Spinal cord (tissue), 10 donors: ENCODE results near the gene DPF3. TPM values are rescaled to one million over a fixed set of nuclear protein-coding genes. Genes with fewer than 3 reads are reported as not detected.
A peak's percentile ranks its signal among the peaks of the same experiment; 100 is the strongest.

Experiments used
- DNase-seq, 6 donors: peaks; one replicate each; pipeline versions ENCODE4 v3.0.0 to v3.0.0-alpha.2; 2013 to 2015; ENCODE audit warnings: low spot score in 6 of 6, low read depth in 4 of 6
- H3K27ac ChIP-seq: one replicate; pipeline ENCODE4 v1.5.1; 2013; ENCODE audit warnings: low read depth, low read length, control low read depth
- H3K27me3 ChIP-seq: one replicate; pipeline ENCODE4 v1.6.1; 2013; ENCODE audit warnings: low read length; ENCODE audit not compliant: control insufficient read depth, insufficient read depth
- H3K36me3 ChIP-seq: one replicate; pipeline ENCODE4 v1.6.1; 2013; ENCODE audit warnings: low read length; ENCODE audit not compliant: control insufficient read depth, insufficient read depth
- H3K4me1 ChIP-seq: one replicate; pipeline ENCODE4 v1.6.1; 2013; ENCODE audit warnings: low read length; ENCODE audit not compliant: control insufficient read depth, insufficient read depth
- H3K4me3 ChIP-seq: one replicate; pipeline ENCODE4 v1.5.1; 2013; ENCODE audit warnings: low read depth, low read length, control low read depth
- H3K9me3 ChIP-seq: one replicate; pipeline ENCODE4 v1.6.1; 2013; ENCODE audit warnings: low read length; ENCODE audit not compliant: control insufficient read depth, insufficient read depth
- WGBS: methylation state at CpG from one replicate; pipeline ENCODE4 v1.1.5; 2013; ENCODE audit warnings: missing lambda C conversion rate; ENCODE audit not compliant: insufficient coverage; 5-methylcytosine and 5-hydroxymethylcytosine counted together
- polyA plus RNA-seq, 2 donors: library from polyadenylated mRNA; unstranded; fragments of 120-200 nt; gene quantifications; one replicate each; pipeline ENCODE4 v1.2.1, GENCODE V29; 2013; ENCODE audit not compliant: insufficient read length in 2 of 2
- total RNA-seq, 2 donors: library from RNA; depleted of rRNA in 1 of 2; stranded (reverse); fragments of 120-200 nt in 1 of 2; fragments of >200 nt in 1 of 2; gene quantifications; one replicate each; pipeline versions ENCODE4 v1.2.3 to v1.2.4, GENCODE V29; 2013 to 2014
- donor health status: healthy.

DPF3 gene
- total and polyA plus RNA-seq, 4 donors: 9.6 to 14.5 (median 12.8) TPM

DNA sequence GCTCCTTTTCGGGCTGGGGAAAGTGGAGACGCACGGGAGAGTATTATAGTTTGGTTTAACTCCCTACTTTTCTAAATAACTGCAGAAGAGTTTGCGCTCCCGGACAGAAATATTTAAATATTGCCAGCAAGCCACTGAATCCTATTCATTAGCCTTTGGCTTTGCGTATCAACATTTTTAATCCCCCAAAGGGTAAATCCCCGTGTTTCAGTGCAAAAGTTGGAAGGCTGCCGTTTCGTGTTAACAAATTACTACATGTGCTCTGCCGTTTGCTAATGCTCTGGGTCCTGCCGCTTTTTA, 372 bp upstream of the DPF3 start:
- H3K27me3 ChIP-seq: peaks cover 45% of the 10 kb centered on the region
- no peaks in the 10 kb centered on the region for H3K9me3 ChIP-seq
- peak overlapping the region; percentile 45 for H3K27ac ChIP-seq
- no peak for DNase-seq
- H3K36me3 ChIP-seq: no peaks in the 10 kb centered on the region
- 0% methylated on average over 7 of the region's 11 CpGs for WGBS
- peak overlapping the region; percentile 84 for H3K4me3 ChIP-seq
- peaks cover 27% of the 10 kb centered on the region for H3K4me1 ChIP-seq

- no peaks in the 10 kb centered on the region for H3K9me3 ChIP-seq
- no peaks in the 10 kb centered on the region for H3K36me3 ChIP-seq
- peak in 2 of 6 donors; percentile 57 to 59 for DNase-seq
- H3K27me3 ChIP-seq: peaks cover 52% of the 10 kb centered on the region
- H3K4me1 ChIP-seq: peaks cover 27% of the 10 kb centered on the region
- peak overlapping the region; percentile 61 for H3K27ac ChIP-seq
- whole genome bisulfite sequencing: under 1% methylated on average over 65 of the region's 68 CpGs
- H3K4me3 ChIP-seq: peak overlapping the region; percentile 84
Measured at GRCh38 chr14:72892879-72893635, 844 bp downstream of the DPF3 start.

DNA sequence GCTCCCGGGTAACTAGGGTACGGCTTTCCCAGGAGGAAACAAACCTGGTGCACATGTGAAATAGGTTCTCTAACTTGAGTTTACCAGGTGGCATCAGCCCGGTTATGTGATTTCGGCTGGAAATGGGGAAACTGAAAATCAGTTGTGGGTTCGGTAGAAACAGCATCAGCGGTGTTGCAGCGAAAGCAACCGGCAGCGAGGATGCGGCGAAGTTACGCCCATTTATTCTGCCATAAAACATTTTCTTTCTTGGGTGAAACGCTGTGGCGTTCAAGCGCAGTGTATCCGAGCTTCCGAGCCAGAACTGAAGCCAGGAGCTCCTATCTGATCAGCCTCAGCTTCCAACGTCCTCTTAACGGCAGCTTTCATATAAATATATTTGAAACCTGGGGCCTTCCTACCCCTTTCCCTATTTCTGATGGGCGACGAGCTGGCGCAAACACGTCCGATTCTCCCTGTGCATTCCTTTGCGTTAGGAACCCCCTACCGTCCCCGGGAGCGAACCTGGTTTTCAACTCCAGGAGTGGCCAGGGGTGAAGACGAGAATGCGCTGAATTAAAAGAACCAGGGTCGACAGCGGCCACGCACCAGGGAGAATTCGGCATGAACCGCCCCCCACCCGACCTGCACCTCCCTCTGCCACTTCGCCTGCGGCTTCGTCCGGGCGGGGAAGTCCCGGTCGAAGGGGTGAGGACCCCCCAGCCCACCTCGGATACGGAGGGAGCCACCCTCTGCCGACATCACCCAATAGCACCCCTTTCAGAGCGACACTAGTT, 1.6 kb downstream of the DPF3 start:
- peaks cover 27% of the 10 kb centered on the region for H3K4me1 ChIP-seq
- H3K9me3 ChIP-seq: no peaks in the 10 kb centered on the region
- H3K36me3 ChIP-seq: no peaks in the 10 kb centered on the region
- peak overlapping the region; percentile 61 for H3K27ac ChIP-seq
- WGBS: under 1% methylated on average over 46 of the region's 47 CpGs
- peaks cover 52% of the 10 kb centered on the region for H3K27me3 ChIP-seq
- peak in 4 of 6 donors; percentile 17 to 78 (median 48) for DNase-seq
- H3K4me3 ChIP-seq: peak overlapping the region; percentile 84

- H3K36me3 ChIP-seq: no peaks in the 10 kb centered on the region
- WGBS: 0% methylated on average over 12 of the region's 14 CpGs
- H3K9me3 ChIP-seq: no peaks in the 10 kb centered on the region
- H3K4me1 ChIP-seq: peaks cover 27% of the 10 kb centered on the region
- DNase-seq: no peak
- no peak overlapping the region for H3K27ac ChIP-seq
- H3K4me3 ChIP-seq: peak overlapping the region; percentile 84
- peaks cover 52% of the 10 kb centered on the region for H3K27me3 ChIP-seq
Measured at GRCh38 chr14:72891666-72892102, 2.2 kb downstream of the DPF3 start.

DNA sequence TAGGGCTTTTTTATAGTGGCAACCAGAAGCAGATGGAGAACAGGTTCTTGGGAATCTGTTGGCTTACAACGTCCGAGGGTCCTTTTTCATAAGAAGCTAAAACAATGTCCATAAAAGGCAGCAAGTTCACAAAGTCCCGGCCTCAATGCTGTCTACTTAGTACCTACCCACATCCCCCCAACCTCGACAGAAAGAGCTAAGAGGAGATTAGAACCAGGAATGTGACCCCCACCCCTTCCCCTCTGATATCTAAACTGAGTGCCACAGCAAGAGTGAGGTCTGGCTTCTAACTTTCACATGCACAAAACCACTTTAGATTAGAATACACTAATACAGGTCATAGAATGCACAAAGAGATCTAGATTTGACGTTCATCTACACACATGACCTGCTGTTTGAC, 4.5 kb downstream of the DPF3 start:
- H3K9me3 ChIP-seq: no peaks in the 10 kb centered on the region
- no peak overlapping the region for H3K27ac ChIP-seq
- no peaks in the 10 kb centered on the region for H3K36me3 ChIP-seq
- DNase-seq: no peak
- WGBS: 48% methylated on average over 2 of the region's 5 CpGs
- no peak overlapping the region for H3K4me3 ChIP-seq
- H3K4me1 ChIP-seq: peaks cover 21% of the 10 kb centered on the region
- peaks cover 35% of the 10 kb centered on the region for H3K27me3 ChIP-seq

DNA sequence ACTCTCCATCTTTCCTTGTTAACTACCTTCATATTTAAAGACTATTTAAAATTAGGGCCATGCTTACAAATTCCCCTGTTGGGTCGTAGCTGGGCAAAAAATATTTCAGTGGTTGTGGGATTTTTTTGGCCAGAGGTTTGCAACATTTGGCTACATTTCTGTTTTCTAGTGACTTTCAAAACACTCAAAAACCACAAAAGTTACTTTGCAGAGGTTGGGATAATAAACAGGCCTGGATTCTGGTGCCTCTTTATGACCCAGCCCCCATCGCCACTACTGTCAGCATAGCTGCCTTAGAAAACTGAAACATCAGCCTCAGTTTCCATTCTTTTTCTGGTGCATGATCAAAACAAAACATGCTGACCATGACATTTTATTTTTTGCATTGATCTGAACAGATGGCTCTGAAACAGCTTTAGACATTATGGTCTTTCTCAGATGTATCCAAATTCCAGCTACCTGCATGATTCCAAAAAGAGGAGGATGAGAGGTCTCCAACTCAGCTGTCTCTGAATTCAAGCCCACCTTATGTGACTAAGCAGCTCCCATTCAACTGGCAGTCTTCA, 5.2 kb downstream of the DPF3 start:
- Histone ChIP-seq H3K4me3 (no peak overlapping the region), H3K27ac (no peak overlapping the region), H3K4me1 (peaks cover 26% of the 10 kb centered on the region), H3K9me3 (no peaks in the 10 kb centered on the region), H3K36me3 (no peaks in the 10 kb centered on the region), H3K27me3 (peaks cover 35% of the 10 kb centered on the region)
- WGBS: 91% methylated on average over 1 of the region's 2 CpGs
- no peak for DNase-seq

DNA sequence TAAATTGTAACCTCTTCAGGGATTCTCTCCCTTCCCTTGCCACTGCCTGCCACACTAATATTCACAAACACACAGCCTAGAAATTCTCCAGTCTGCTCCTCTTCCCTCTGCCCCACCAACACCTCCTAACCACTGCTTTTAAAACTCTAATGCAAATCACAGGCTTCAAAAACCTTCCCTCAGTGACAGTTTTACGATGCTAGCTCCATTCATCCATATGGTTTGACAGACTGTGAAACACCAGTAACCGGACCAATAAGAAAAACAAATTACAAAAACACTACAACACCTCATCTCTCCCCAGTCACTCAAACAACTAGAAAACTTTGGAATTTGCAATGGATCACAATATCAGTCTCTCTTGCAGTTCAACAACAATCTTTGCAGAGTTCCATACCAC, 5.7 kb downstream of the DPF3 start:
- 61% methylated on average over 2 of the region's 2 CpGs for WGBS
- H3K27ac ChIP-seq: no peak overlapping the region

GRCh38 chr14:72887514-72887913, 6.4 kb downstream of the DPF3 start:
- DNase-seq: no peak
- no peaks in the 10 kb centered on the region for H3K36me3 ChIP-seq
- H3K9me3 ChIP-seq: no peaks in the 10 kb centered on the region
- 100% methylated on average over 2 of the region's 3 CpGs for WGBS
- peaks cover 34% of the 10 kb centered on the region for H3K4me1 ChIP-seq
- no peak overlapping the region for H3K4me3 ChIP-seq
- H3K27ac ChIP-seq: no peak overlapping the region
- peaks cover 33% of the 10 kb centered on the region for H3K27me3 ChIP-seq

More for the DNA sequence above, 5.7 kb downstream of the DPF3 start:
- H3K9me3 ChIP-seq: no peaks in the 10 kb centered on the region
- no peaks in the 10 kb centered on the region for H3K36me3 ChIP-seq
- H3K27me3 ChIP-seq: peaks cover 35% of the 10 kb centered on the region
- DNase-seq: peak in 1 of 6 donors; percentile 29
- peaks cover 31% of the 10 kb centered on the region for H3K4me1 ChIP-seq
- H3K4me3 ChIP-seq: no peak overlapping the region

DNA sequence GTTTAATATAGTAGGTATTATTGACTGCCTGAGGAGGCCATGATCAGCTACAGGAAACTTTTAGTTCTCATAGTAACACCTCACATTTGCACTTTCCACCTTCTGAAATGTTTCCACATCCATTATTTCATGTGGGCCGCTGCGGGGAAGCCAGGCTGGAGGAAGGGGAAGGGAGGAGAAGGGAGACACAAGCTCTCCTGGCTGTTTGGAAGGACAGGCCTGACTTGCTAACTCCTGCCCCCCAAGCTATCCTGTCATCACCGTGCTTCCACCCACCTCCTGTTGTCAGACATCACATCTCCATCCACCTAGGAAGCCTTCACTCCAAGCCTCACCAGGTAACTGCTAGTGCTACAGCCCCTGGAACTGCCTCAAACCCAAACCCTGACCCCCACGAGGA, 9.5 kb downstream of the DPF3 start:
- DNase-seq: no peak
- no peak overlapping the region for H3K27ac ChIP-seq
- H3K4me1 ChIP-seq: peaks cover 22% of the 10 kb centered on the region
- WGBS: 88% methylated on average over 1 of the region's 4 CpGs
- H3K9me3 ChIP-seq: no peaks in the 10 kb centered on the region
- no peak overlapping the region for H3K4me3 ChIP-seq
- no peaks in the 10 kb centered on the region for H3K36me3 ChIP-seq
- H3K27me3 ChIP-seq: peaks cover 7% of the 10 kb centered on the region
